ENCODE data around the gene HDAC2.
A peak's percentile ranks its signal among the peaks of the same experiment; 100 is the strongest.
"Not testable (repeated sequence)": the region's sequence is repeated elsewhere in the genome, so short reads cannot be mapped to it uniquely, and the experiment has no call there.

Gene HDAC2

GRCh38 chr6:113970805-113971676 is at the start of gene HDAC2:
HDAC2 (minus strand) TSS chr6:113971148; CDS start chr6:113970908, 240 bp downstream.
- H3K4me1 ChIP-seq (ENCODE audit: control insufficient read depth in 1 of 2, insufficient read depth in 2 of 2, low read length in 2 of 2) = peaks cover 9 to 18% of the 10 kb centered on the region in 2 donors
- peaks cover 0 to 7% of the 10 kb centered on the region in 2 donors for H3K36me3 ChIP-seq (ENCODE audit: control insufficient read depth in 1 of 2, insufficient read depth in 2 of 2, low read length in 2 of 2)
- H3K27ac ChIP-seq (ENCODE audit: low read length) = peak within 1 kb of the TSS; percentile 78
- no peaks in the 10 kb centered on the region for H3K9me3 ChIP-seq (ENCODE audit: control insufficient read depth in 1 of 2, low read length in 2 of 2)
- peak within 1 kb of the TSS; percentile 97 to 98 for H3K4me3 ChIP-seq (ENCODE audit: low read depth in 1 of 2, low read length in 2 of 2)
- H3K27me3 ChIP-seq (ENCODE audit: low read depth, low read length) = no peaks in the 10 kb centered on the region

GRCh38 chr6:114020196-114020595 is 49.2 kb upstream of the HDAC2 start:
- Histone ChIP-seq H3K27ac (ENCODE audit: low read length) (no peak overlapping the region), H3K4me3 (ENCODE audit: low read depth in 1 of 2, low read length in 2 of 2) (no peak overlapping the region), H3K9me3 (ENCODE audit: control insufficient read depth in 1 of 2, low read length in 2 of 2) (no peaks in the 10 kb centered on the region), H3K27me3 (ENCODE audit: low read depth, low read length) (no peaks in the 10 kb centered on the region), H3K36me3 (ENCODE audit: control insufficient read depth in 1 of 2, insufficient read depth in 2 of 2, low read length in 2 of 2) (no peaks in the 10 kb centered on the region), H3K4me1 (ENCODE audit: control insufficient read depth in 1 of 2, insufficient read depth in 2 of 2, low read length in 2 of 2) (no peaks in the 10 kb centered on the region)

GRCh38 chr6:114017146-114017545 is 46.2 kb upstream of the HDAC2 start:
- not testable (repeated sequence) for H3K36me3 ChIP-seq (ENCODE audit: control insufficient read depth in 1 of 2, insufficient read depth in 2 of 2, low read length in 2 of 2); H3K4me1 ChIP-seq (ENCODE audit: control insufficient read depth in 1 of 2, insufficient read depth in 2 of 2, low read length in 2 of 2); H3K27me3 ChIP-seq (ENCODE audit: low read depth, low read length); H3K4me3 ChIP-seq (ENCODE audit: low read depth in 1 of 2, low read length in 2 of 2); H3K9me3 ChIP-seq (ENCODE audit: control insufficient read depth in 1 of 2, low read length in 2 of 2); H3K27ac ChIP-seq (ENCODE audit: low read length)

GRCh38 chr6:114014106-114014505 is 43.2 kb upstream of the HDAC2 start:
- not testable (repeated sequence) for H3K27me3 ChIP-seq (ENCODE audit: low read depth, low read length); H3K9me3 ChIP-seq (ENCODE audit: control insufficient read depth in 1 of 2, low read length in 2 of 2); H3K4me3 ChIP-seq (ENCODE audit: low read depth in 1 of 2, low read length in 2 of 2); H3K36me3 ChIP-seq (ENCODE audit: control insufficient read depth in 1 of 2, insufficient read depth in 2 of 2, low read length in 2 of 2); H3K4me1 ChIP-seq (ENCODE audit: control insufficient read depth in 1 of 2, insufficient read depth in 2 of 2, low read length in 2 of 2); H3K27ac ChIP-seq (ENCODE audit: low read length)

- not testable (repeated sequence) for H3K4me1 ChIP-seq (ENCODE audit: control insufficient read depth in 1 of 2, insufficient read depth in 2 of 2, low read length in 2 of 2); H3K4me3 ChIP-seq (ENCODE audit: low read depth in 1 of 2, low read length in 2 of 2); H3K27ac ChIP-seq (ENCODE audit: low read length); H3K36me3 ChIP-seq (ENCODE audit: control insufficient read depth in 1 of 2, insufficient read depth in 2 of 2, low read length in 2 of 2); H3K9me3 ChIP-seq (ENCODE audit: control insufficient read depth in 1 of 2, low read length in 2 of 2); H3K27me3 ChIP-seq (ENCODE audit: low read depth, low read length)
Observed at GRCh38 chr6:114011486-114011885, 40.5 kb upstream of the HDAC2 start.

GRCh38 chr6:114010540-114010939 is 39.6 kb upstream of the HDAC2 start:
- H3K27me3 ChIP-seq (ENCODE audit: low read depth, low read length) = no peaks in the 10 kb centered on the region
- no peaks in the 10 kb centered on the region for H3K4me1 ChIP-seq (ENCODE audit: control insufficient read depth in 1 of 2, insufficient read depth in 2 of 2, low read length in 2 of 2)
- no peak overlapping the region for H3K27ac ChIP-seq (ENCODE audit: low read length)
- H3K9me3 ChIP-seq (ENCODE audit: control insufficient read depth in 1 of 2, low read length in 2 of 2) = peaks cover 0 to 1% of the 10 kb centered on the region in 2 donors
- no peaks in the 10 kb centered on the region for H3K36me3 ChIP-seq (ENCODE audit: control insufficient read depth in 1 of 2, insufficient read depth in 2 of 2, low read length in 2 of 2)
- H3K4me3 ChIP-seq (ENCODE audit: low read depth in 1 of 2, low read length in 2 of 2) = no peak overlapping the region

GRCh38 chr6:114009192-114009591 is 38.2 kb upstream of the HDAC2 start:
- H3K4me1 ChIP-seq (ENCODE audit: control insufficient read depth in 1 of 2, insufficient read depth in 2 of 2, low read length in 2 of 2) = no peaks in the 10 kb centered on the region
- no peak overlapping the region for H3K4me3 ChIP-seq (ENCODE audit: low read depth in 1 of 2, low read length in 2 of 2)
- peaks cover 0 to 2% of the 10 kb centered on the region in 2 donors for H3K9me3 ChIP-seq (ENCODE audit: control insufficient read depth in 1 of 2, low read length in 2 of 2)
- H3K36me3 ChIP-seq (ENCODE audit: control insufficient read depth in 1 of 2, insufficient read depth in 2 of 2, low read length in 2 of 2) = no peaks in the 10 kb centered on the region
- H3K27ac ChIP-seq (ENCODE audit: low read length) = no peak overlapping the region
- no peaks in the 10 kb centered on the region for H3K27me3 ChIP-seq (ENCODE audit: low read depth, low read length)

- no peaks in the 10 kb centered on the region for H3K4me1 ChIP-seq (ENCODE audit: control insufficient read depth in 1 of 2, insufficient read depth in 2 of 2, low read length in 2 of 2)
- H3K4me3 ChIP-seq (ENCODE audit: low read depth in 1 of 2, low read length in 2 of 2) = no peak overlapping the region
- no peaks in the 10 kb centered on the region for H3K27me3 ChIP-seq (ENCODE audit: low read depth, low read length)
- no peak overlapping the region for H3K27ac ChIP-seq (ENCODE audit: low read length)
- H3K9me3 ChIP-seq (ENCODE audit: control insufficient read depth in 1 of 2, low read length in 2 of 2) = peaks cover 0 to 2% of the 10 kb centered on the region in 2 donors
- H3K36me3 ChIP-seq (ENCODE audit: control insufficient read depth in 1 of 2, insufficient read depth in 2 of 2, low read length in 2 of 2) = no peaks in the 10 kb centered on the region
Observed at GRCh38 chr6:114008331-114008730, 37.4 kb upstream of the HDAC2 start.

GRCh38 chr6:114007516-114007915 is 36.6 kb upstream of the HDAC2 start:
- Histone ChIP-seq H3K27me3 (ENCODE audit: low read depth, low read length) (no peaks in the 10 kb centered on the region), H3K4me3 (ENCODE audit: low read depth in 1 of 2, low read length in 2 of 2) (no peak overlapping the region), H3K36me3 (ENCODE audit: control insufficient read depth in 1 of 2, insufficient read depth in 2 of 2, low read length in 2 of 2) (no peaks in the 10 kb centered on the region), H3K9me3 (ENCODE audit: control insufficient read depth in 1 of 2, low read length in 2 of 2) (peaks cover 0 to 2% of the 10 kb centered on the region in 2 donors), H3K27ac (ENCODE audit: low read length) (no peak overlapping the region), H3K4me1 (ENCODE audit: control insufficient read depth in 1 of 2, insufficient read depth in 2 of 2, low read length in 2 of 2) (no peaks in the 10 kb centered on the region)

GRCh38 chr6:114001354-114001753 is 30.4 kb upstream of the HDAC2 start:
- H3K4me1 ChIP-seq (ENCODE audit: control insufficient read depth in 1 of 2, insufficient read depth in 2 of 2, low read length in 2 of 2) = no peaks in the 10 kb centered on the region
- no peak overlapping the region for H3K4me3 ChIP-seq (ENCODE audit: low read depth in 1 of 2, low read length in 2 of 2)
- H3K36me3 ChIP-seq (ENCODE audit: control insufficient read depth in 1 of 2, insufficient read depth in 2 of 2, low read length in 2 of 2) = no peaks in the 10 kb centered on the region
- no peaks in the 10 kb centered on the region for H3K27me3 ChIP-seq (ENCODE audit: low read depth, low read length)
- no peak overlapping the region for H3K27ac ChIP-seq (ENCODE audit: low read length)
- peaks cover 0 to 2% of the 10 kb centered on the region in 2 donors for H3K9me3 ChIP-seq (ENCODE audit: control insufficient read depth in 1 of 2, low read length in 2 of 2)

- Histone ChIP-seq H3K27ac (ENCODE audit: low read length) (no peak overlapping the region), H3K9me3 (ENCODE audit: control insufficient read depth in 1 of 2, low read length in 2 of 2) (no peaks in the 10 kb centered on the region), H3K4me3 (ENCODE audit: low read depth in 1 of 2, low read length in 2 of 2) (no peak overlapping the region), H3K36me3 (ENCODE audit: control insufficient read depth in 1 of 2, insufficient read depth in 2 of 2, low read length in 2 of 2) (no peaks in the 10 kb centered on the region), H3K27me3 (ENCODE audit: low read depth, low read length) (no peaks in the 10 kb centered on the region), H3K4me1 (ENCODE audit: control insufficient read depth in 1 of 2, insufficient read depth in 2 of 2, low read length in 2 of 2) (peaks cover 2 to 6% of the 10 kb centered on the region in 2 donors)
Observed at GRCh38 chr6:114000069-114000468, 29.1 kb upstream of the HDAC2 start.

- Histone ChIP-seq H3K27ac (ENCODE audit: low read length) (no peak overlapping the region), H3K36me3 (ENCODE audit: control insufficient read depth in 1 of 2, insufficient read depth in 2 of 2, low read length in 2 of 2) (no peaks in the 10 kb centered on the region), H3K9me3 (ENCODE audit: control insufficient read depth in 1 of 2, low read length in 2 of 2) (no peaks in the 10 kb centered on the region), H3K4me1 (ENCODE audit: control insufficient read depth in 1 of 2, insufficient read depth in 2 of 2, low read length in 2 of 2) (peaks cover 6% of the 10 kb centered on the region in 2 donors), H3K4me3 (ENCODE audit: low read depth in 1 of 2, low read length in 2 of 2) (no peak overlapping the region), H3K27me3 (ENCODE audit: low read depth, low read length) (no peaks in the 10 kb centered on the region)
Observed at GRCh38 chr6:113999284-113999683, 28.3 kb upstream of the HDAC2 start.
